ENCODE results near the gene KIF2C. TPM values are rescaled to one million over a fixed set of nuclear protein-coding genes. Genes with fewer than 3 reads are reported as not detected.
A peak's percentile ranks its signal among the peaks of the same experiment; 100 is the strongest.

Gene KIF2C
- total RNA-seq, 1 donor from 2014 or later: 0.79 TPM

DNA sequence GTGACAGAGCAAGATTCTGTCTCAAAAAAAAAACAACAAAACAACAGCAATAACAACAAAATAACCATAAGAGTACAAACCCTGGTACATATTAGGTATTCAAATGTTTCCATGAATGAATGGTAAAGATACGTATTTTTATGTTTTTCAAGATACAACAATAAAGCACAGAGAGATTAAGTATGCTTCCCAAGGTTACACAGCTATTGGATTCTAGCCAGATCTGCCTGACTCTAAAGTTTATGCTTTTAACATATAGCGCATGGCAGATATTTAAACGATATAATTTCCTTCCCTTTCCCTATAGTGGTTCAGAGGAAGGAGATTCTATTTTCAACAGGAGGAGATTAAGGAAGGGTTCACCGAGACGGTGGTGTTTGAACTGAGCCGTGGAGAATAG, 34.2 kb upstream of the KIF2C start:
- FAIRE-seq (no peak), DNase-seq (ENCODE audit: low read depth) (no peak)
- no peak overlapping the region for H3K4me3 ChIP-seq (ENCODE audit: low read depth, low read length)
- H3K27me3 ChIP-seq (ENCODE audit: control insufficient read depth, insufficient read depth, low read length): no peaks in the 10 kb centered on the region
- TF ChIP-seq, protein P1, sequence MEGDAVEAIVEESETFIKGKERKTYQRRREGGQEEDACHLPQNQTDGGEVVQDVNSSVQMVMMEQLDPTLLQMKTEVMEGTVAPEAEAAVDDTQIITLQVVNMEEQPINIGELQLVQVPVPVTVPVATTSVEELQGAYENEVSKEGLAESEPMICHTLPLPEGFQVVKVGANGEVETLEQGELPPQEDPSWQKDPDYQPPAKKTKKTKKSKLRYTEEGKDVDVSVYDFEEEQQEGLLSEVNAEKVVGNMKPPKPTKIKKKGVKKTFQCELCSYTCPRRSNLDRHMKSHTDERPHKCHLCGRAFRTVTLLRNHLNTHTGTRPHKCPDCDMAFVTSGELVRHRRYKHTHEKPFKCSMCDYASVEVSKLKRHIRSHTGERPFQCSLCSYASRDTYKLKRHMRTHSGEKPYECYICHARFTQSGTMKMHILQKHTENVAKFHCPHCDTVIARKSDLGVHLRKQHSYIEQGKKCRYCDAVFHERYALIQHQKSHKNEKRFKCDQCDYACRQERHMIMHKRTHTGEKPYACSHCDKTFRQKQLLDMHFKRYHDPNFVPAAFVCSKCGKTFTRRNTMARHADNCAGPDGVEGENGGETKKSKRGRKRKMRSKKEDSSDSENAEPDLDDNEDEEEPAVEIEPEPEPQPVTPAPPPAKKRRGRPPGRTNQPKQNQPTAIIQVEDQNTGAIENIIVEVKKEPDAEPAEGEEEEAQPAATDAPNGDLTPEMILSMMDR (IDR thresholded peaks at IDR 0.05; ENCODE audit: insufficient read depth, low read length, severe bottlenecking): no peak
- no peaks in the 10 kb centered on the region for H3K36me3 ChIP-seq (ENCODE audit: control insufficient read depth, insufficient read depth, low read length)

DNA sequence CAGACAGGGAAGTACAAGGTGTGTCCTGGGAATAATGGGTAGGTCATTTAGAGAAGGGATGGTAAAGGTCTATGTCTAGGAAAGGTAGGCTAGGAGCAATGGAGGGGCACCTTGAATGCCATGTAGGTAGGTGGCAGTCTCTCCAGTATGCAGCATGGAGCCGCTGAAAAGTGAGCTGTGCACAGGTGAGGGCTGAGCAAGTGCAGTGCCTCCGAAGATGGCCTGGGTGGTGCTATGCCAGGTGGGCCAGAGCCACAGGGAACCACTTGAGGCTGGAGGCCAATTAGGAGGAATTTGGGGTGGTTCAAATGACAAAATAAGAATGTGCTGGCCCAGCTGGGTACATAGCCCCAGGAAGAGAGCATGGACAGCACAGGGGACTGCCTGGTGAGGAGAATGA, 33.7 kb upstream of the KIF2C start:
- Histone ChIP-seq H3K4me3 (ENCODE audit: low read depth, low read length) (no peak overlapping the region), H3K27me3 (ENCODE audit: control insufficient read depth, insufficient read depth, low read length) (no peaks in the 10 kb centered on the region), H3K36me3 (ENCODE audit: control insufficient read depth, insufficient read depth, low read length) (no peaks in the 10 kb centered on the region)
- TF ChIP-seq, protein P1 (IDR thresholded peaks at IDR 0.05; ENCODE audit: insufficient read depth, low read length, severe bottlenecking): no peak
- DNase-seq (ENCODE audit: low read depth): no peak
- FAIRE-seq: peak; percentile 28

DNA sequence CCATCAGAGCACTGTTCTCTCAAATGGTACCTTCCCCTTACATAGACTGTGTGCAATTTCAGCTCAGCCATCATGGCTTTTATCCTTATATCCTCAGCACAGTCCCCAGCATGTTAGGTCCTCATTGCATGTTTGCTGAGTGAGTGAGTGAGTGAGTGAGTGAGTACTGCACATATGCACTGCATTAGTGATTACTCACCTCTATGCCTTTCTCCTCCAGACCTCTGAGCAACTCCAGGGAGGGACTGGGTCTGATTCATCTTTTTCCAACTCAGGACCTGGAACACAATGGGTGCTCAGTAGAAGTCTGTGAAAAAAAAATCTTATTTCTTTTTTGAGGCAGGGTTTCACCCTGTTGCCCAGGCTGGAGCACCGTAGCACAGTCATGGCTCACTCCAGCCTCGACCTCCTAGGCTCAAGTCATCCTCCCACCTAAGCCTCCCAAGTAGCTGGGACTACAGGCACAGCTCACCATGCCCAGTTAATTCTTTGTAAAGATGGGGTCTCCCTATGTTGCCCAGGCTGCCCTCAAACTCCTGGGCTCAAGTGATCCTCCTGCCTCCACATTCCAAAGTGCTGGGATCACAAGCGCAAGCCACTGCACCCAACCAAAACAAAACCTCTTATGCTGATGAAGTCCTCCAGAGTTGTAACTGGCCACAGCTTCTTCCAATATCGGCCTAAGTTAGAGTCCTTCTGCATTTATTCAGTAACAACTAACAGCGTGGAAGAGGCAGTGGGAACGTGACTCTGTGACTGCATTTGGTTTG, 32.3 kb upstream of the KIF2C start:
- FAIRE-seq: peak; percentile 92
- TF ChIP-seq, protein P1 (IDR thresholded peaks at IDR 0.05; ENCODE audit: insufficient read depth, low read length, severe bottlenecking): no peak
- Histone ChIP-seq H3K4me3 (ENCODE audit: low read depth, low read length) (no peak overlapping the region), H3K36me3 (ENCODE audit: control insufficient read depth, insufficient read depth, low read length) (no peaks in the 10 kb centered on the region), H3K27me3 (ENCODE audit: control insufficient read depth, insufficient read depth, low read length) (no peaks in the 10 kb centered on the region)
- DNase-seq (ENCODE audit: low read depth): peak; percentile 99

DNA sequence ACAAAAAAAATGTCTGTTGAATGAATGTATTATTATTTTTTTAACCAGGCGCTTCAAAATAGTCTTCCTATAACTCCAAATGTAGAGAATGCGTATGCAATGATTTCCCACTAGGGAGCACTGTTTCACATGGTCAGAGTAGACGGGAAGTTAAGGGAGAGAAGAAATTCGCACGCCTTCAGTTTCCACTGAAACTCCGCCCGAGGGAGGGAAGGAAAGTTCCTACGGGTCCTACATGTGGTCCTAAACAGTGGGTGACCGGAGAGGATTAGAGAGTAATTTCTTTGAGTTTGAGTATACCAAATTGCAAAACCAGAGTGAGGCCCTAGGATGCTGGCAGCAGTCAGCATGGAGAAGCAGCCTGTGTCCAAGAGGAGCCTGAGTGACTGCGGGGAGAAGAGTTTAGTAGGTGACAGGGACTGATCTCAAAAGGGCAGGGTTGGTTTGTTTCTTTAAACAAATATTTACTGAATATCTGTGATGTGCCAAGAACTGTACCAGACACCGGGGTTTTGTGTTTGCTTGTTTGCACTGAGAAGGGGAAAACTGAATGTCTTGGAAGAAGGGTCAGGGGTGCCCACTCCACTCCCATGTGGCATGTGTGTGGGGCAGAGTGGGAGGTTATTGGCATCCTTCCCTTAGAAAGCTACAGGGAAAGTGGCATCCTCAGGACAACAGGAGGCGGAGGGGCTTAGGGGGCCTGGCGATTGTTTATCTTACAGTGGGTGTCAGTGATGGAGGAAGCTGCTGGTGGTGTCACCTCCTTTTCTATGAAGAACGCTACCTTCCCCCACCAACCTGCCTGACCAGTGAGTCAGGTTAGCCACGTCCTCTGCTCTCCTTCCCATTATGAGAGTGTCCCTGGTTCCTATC, 31.4 kb upstream of the KIF2C start:
- FAIRE-seq (no peak), DNase-seq (ENCODE audit: low read depth) (peak; percentile 76)
- H3K27me3 ChIP-seq (ENCODE audit: control insufficient read depth, insufficient read depth, low read length): no peaks in the 10 kb centered on the region
- no peak overlapping the region for H3K4me3 ChIP-seq (ENCODE audit: low read depth, low read length)
- TF ChIP-seq, protein P1 (IDR thresholded peaks at IDR 0.05; ENCODE audit: insufficient read depth, low read length, severe bottlenecking): peak; percentile 46
- no peaks in the 10 kb centered on the region for H3K36me3 ChIP-seq (ENCODE audit: control insufficient read depth, insufficient read depth, low read length)

DNA sequence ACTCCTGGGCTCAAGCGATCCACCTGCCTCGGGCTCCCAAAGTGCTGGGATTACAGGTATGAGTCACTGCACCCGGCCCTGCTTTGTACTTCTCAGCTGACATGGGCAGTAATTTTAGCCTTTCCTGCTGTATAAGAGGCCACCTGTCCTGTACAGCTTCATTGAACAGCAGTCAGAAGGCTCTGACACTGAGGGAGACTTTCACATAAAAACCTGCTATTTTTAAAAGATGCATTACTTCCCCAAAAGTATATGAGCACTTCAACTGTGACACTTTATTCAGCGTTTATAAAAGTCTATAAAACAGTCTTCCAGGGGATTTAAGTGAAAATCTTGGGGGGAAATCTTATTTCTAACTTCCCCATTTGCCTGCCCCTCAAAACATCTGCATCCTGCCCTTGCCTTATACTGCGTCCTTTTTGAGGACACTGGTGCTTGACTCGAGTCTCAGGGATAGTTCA, 26.3 kb upstream of the KIF2C start:
- no peak for FAIRE-seq
- H3K27me3 ChIP-seq (ENCODE audit: control insufficient read depth, insufficient read depth, low read length): no peaks in the 10 kb centered on the region
- TF ChIP-seq, protein P1 (IDR thresholded peaks at IDR 0.05; ENCODE audit: insufficient read depth, low read length, severe bottlenecking): no peak
- peak; percentile 38 for DNase-seq (ENCODE audit: low read depth)
- no peaks in the 10 kb centered on the region for H3K36me3 ChIP-seq (ENCODE audit: control insufficient read depth, insufficient read depth, low read length)
- H3K4me3 ChIP-seq (ENCODE audit: low read depth, low read length): no peak overlapping the region

Measured in bronchial epithelial cell (primary cell).